Neutrophil (primary cell): ENCODE data around the gene GFRA4.

Experiments used
- H3K27ac ChIP-seq: fragments of 200-600 bp; sonication (generic); 2 replicates; pipeline ENCODE4 v1.5.1; 2016; ENCODE audit warnings: mild to moderate bottlenecking, moderate library complexity
- H3K27me3 ChIP-seq: fragments of 200-600 bp; sonication (generic); 2 replicates; pipeline ENCODE4 v1.6.0; 2016; ENCODE audit warnings: mild to moderate bottlenecking
- H3K36me3 ChIP-seq: fragments of 200-600 bp; sonication (generic); 2 replicates; pipeline ENCODE4 v1.5.1; 2017
- H3K4me1 ChIP-seq, 2 experiments: fragments of 200-600 bp in 1 of 2; sonication (generic) in 1 of 2; 1 replicate in 1 of 2; 2 replicates in 1 of 2; pipeline versions ENCODE4 v1.5.1 to v1.6.1; 2013 to 2016; ENCODE audit warnings: low read depth in 1 of 2, low read length in 1 of 2, mild to moderate bottlenecking in 1 of 2, moderate library complexity in 1 of 2; ENCODE audit not compliant: control insufficient read depth in 1 of 2, insufficient read depth in 1 of 2
- H3K4me3 ChIP-seq, 2 experiments: fragments of 200-600 bp in 1 of 2; sonication (generic) in 1 of 2; 1 replicate in 1 of 2; 2 replicates in 1 of 2; pipeline ENCODE4 v1.5.1; 2013 to 2016; ENCODE audit warnings: low read depth in 1 of 2, low read length in 1 of 2, mild to moderate bottlenecking in 1 of 2, moderate library complexity in 1 of 2
- H3K9me3 ChIP-seq: fragments of 200-600 bp; sonication (generic); 2 replicates; pipeline ENCODE4 v1.5.1; 2016
- TF ChIP-seq, protein P1 (sequence below): fragments of 200-600 bp; sonication (generic); IDR thresholded peaks from 2 replicates; pipeline ENCODE4 v1.5.1; 2016; ENCODE audit warnings: antibody characterized with exemption

The GFRA4 gene

DNA sequence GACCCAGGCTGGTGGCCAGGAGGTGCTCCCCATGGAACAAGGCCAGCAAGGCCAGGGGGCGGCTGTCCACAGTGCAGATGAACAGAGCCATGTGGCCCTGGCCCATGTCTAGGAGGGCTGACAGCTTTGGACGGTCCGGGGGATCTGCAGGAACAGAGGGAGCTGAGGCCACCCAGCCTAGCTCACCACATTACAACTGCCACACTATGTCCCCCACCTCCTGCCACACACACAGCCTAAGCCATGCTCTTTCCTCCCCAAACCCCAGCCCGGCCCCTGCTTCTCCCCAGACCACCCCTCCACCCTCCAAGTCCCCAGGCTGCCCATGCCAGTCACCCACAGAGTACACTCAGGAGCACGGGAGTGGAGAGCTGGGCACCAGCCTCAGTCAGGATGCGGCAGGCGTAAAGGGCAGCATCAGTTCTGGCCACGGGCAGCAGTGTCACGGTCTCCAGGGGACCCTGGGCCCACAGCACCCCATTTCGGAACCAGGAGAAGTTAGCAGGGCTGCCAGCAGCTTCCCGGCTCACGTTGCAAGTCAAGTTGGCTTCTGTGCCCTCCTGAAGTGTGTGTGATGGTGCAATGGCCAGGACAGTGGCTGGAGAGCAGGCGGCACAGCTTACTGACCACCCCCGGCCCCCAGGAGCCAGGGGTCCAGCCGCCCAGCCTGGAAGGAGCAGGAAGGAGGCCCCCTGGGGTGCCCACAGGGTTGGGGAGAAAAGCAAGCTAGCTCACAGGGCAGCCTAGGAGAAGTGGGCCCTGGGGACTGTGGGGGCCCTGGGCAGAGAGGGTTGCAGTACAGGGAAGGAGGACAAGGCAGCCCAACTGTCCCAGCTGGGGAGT is 33.8 kb upstream of the GFRA4 start:
- TF ChIP-seq, protein P1, sequence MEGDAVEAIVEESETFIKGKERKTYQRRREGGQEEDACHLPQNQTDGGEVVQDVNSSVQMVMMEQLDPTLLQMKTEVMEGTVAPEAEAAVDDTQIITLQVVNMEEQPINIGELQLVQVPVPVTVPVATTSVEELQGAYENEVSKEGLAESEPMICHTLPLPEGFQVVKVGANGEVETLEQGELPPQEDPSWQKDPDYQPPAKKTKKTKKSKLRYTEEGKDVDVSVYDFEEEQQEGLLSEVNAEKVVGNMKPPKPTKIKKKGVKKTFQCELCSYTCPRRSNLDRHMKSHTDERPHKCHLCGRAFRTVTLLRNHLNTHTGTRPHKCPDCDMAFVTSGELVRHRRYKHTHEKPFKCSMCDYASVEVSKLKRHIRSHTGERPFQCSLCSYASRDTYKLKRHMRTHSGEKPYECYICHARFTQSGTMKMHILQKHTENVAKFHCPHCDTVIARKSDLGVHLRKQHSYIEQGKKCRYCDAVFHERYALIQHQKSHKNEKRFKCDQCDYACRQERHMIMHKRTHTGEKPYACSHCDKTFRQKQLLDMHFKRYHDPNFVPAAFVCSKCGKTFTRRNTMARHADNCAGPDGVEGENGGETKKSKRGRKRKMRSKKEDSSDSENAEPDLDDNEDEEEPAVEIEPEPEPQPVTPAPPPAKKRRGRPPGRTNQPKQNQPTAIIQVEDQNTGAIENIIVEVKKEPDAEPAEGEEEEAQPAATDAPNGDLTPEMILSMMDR, result no peak
- H3K36me3 ChIP-seq, result no peaks in the 10 kb centered on the region
- H3K27me3 ChIP-seq, result no peaks in the 10 kb centered on the region

DNA sequence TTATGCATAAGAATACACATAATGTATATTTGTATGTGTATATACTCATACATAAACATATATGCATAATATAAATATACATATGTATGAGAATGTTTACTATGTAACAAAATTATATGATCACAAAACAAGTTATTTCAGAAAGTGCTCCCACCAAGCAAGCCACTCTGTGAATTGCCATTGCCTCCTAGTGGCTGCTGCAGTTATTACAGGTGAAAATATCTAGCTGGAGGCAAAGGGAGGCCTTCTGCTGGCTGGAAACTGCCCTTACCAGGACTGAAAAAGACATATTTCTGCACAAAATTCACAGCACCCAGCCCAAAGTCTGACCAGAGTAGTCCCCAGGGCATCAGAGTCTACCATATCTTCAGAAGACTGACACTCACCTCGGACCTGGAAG is 33.0 kb upstream of the GFRA4 start:
- Histone ChIP-seq H3K4me3 (no peak overlapping the region), H3K9me3 (no peaks in the 10 kb centered on the region), H3K36me3 (no peaks in the 10 kb centered on the region), H3K27ac (no peak overlapping the region), H3K27me3 (no peaks in the 10 kb centered on the region), H3K4me1 (no peaks in the 10 kb centered on the region)
- TF ChIP-seq, protein P1, result peak; percentile 13

More for the DNA sequence above, 33.8 kb upstream of the GFRA4 start:
- no peaks in the 10 kb centered on the region for H3K9me3 ChIP-seq
- no peaks in the 10 kb centered on the region for H3K4me1 ChIP-seq
- H3K4me3 ChIP-seq, result no peak overlapping the region
- no peak overlapping the region for H3K27ac ChIP-seq

DNA sequence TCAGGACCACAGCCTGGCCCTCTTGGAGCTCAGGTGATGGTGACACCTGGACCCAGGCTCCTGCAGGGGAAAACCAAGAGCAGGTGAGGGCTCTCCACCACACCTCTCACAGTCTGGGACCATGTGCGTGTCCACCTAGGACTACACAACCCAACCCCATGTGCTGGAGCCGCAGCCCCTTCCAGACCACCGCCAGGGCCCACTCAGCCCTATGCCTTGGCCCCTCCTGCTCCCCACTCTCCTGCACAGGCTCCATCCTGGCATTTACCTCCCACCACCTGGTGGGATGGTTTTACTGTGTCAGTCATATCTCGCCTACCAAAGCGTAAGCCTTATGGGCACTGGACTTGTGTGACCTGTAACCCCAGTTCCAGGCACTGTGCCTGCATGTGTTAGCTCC is 31.7 kb upstream of the GFRA4 start:
- no peak overlapping the region for H3K4me3 ChIP-seq
- TF ChIP-seq, protein P1, result no peak
- no peaks in the 10 kb centered on the region for H3K27me3 ChIP-seq
- no peaks in the 10 kb centered on the region for H3K9me3 ChIP-seq
- H3K4me1 ChIP-seq, result no peaks in the 10 kb centered on the region
- no peaks in the 10 kb centered on the region for H3K36me3 ChIP-seq
- no peak overlapping the region for H3K27ac ChIP-seq

DNA sequence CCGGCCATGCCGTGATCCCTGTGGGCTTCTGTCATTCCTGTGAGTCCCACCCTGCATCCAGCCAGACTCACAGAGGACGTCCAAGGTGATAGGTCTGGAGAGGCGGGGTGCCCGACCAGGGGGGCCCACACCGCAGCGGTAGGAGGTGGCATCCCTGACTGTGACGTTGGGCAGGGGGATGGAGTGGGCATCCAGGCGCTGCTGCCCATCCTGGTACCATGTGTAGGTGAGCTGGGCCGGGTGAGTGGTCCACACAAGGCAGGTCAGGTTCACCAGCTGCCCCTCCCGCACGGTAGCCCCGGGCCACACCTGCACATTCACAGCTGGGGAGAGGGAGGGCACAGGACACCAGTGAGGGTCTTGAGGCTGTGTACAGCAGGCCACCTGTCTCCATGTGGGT is 30.2 kb upstream of the GFRA4 start:
- Histone ChIP-seq H3K27me3 (no peaks in the 10 kb centered on the region), H3K4me1 (no peaks in the 10 kb centered on the region), H3K27ac (no peak overlapping the region), H3K36me3 (no peaks in the 10 kb centered on the region), H3K9me3 (no peaks in the 10 kb centered on the region), H3K4me3 (no peak overlapping the region)
- TF ChIP-seq, protein P1, result no peak

DNA sequence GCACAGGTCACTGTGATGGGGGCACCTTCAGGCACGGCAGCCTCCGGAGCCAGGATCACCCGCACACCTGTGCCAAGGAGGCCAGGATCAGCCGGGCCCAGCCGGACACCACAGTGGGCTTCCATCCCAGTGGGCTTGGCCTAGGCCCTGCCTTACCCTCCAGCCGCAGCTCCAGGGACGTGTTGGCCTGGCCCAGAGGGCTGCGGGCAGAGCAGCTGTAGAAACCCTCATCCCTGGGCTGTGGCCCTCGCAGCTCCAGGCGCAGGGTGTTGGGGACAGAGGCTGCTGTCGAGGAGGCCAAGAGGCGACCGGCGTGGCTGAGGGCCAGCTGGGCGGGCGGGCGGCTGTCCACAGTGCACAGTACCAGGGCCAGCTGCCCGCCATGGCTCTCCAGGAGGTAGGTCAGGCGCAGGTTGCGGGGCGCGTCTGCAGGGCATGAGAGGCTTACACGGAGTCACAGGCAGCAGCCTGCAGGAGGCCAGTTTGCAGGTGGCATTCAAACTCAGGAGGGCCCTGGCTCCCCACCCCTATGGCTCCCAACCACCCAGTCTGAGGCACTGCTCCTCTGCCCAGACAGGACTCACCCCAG is 29.6 kb upstream of the GFRA4 start:
- no peak overlapping the region for H3K27ac ChIP-seq
- H3K4me3 ChIP-seq, result no peak overlapping the region
- no peaks in the 10 kb centered on the region for H3K36me3 ChIP-seq
- TF ChIP-seq, protein P1, result no peak
- H3K9me3 ChIP-seq, result no peaks in the 10 kb centered on the region
- peaks cover 3% of the 10 kb centered on the region for H3K27me3 ChIP-seq
- H3K4me1 ChIP-seq, result no peaks in the 10 kb centered on the region
